ENCODE measurements around the gene SUN2. TPM values are rescaled to one million over a fixed set of nuclear protein-coding genes. Genes with fewer than 3 reads are reported as not detected.

The SUN2 gene
- total and polyA plus RNA-seq, 2 experiments from 2014 or later, result 28.0 to 105 TPM

- peak in 1 of 2 donors; percentile 46 for DNase-seq (ENCODE audit: low read depth in 1 of 2, low spot score in 1 of 2)
- TF ChIP-seq CTCF (IDR thresholded peaks at IDR 0.05; ENCODE audit: low read depth, low read length), result no peak
- Histone ChIP-seq H3K36me3 (no peaks in the 10 kb centered on the region), H3K27me3 (peaks cover 47% of the 10 kb centered on the region), H3K9me3 (ENCODE audit: low read depth) (no peaks in the 10 kb centered on the region), H3K27ac (no peak overlapping the region), H3K4me1 (ENCODE audit: low read depth) (peaks cover 5% of the 10 kb centered on the region), H3K4me3 (no peak overlapping the region)
Measured at GRCh38 chr22:38796262-38796957, 40.6 kb upstream of the SUN2 start.

- no peaks in the 10 kb centered on the region for H3K9me3 ChIP-seq (ENCODE audit: low read depth)
Measured at GRCh38 chr22:38795569-38795968, 39.8 kb upstream of the SUN2 start.

GRCh38 chr22:38793721-38794466 lies 38.1 kb upstream of the SUN2 start, which contains the start of gene DNAL4:
Gene DNAL4 (minus strand): TSS chr22:38794143. CDS start chr22:38782731, 11,412 bp downstream.
- peak within 1 kb of the TSS; percentile 68 for H3K27ac ChIP-seq
- no peaks in the 10 kb centered on the region for H3K9me3 ChIP-seq (ENCODE audit: low read depth)
- no peaks in the 10 kb centered on the region for H3K36me3 ChIP-seq
- peaks cover 32% of the 10 kb centered on the region for H3K27me3 ChIP-seq
- TF ChIP-seq CTCF (IDR thresholded peaks at IDR 0.05; ENCODE audit: low read depth, low read length), result no peak
- peaks cover 8% of the 10 kb centered on the region for H3K4me1 ChIP-seq (ENCODE audit: low read depth)
- H3K4me3 ChIP-seq, result peak within 1 kb of the TSS; percentile 77
- DNase-seq (ENCODE audit: low read depth in 1 of 2, low spot score in 1 of 2), result peak; percentile 98 to 99

More at GRCh38 chr22:38795569-38795968, 39.8 kb upstream of the SUN2 start:
- Histone ChIP-seq H3K36me3 (no peaks in the 10 kb centered on the region), H3K4me3 (no peak overlapping the region), H3K27ac (no peak overlapping the region), H3K4me1 (ENCODE audit: low read depth) (peaks cover 5% of the 10 kb centered on the region), H3K27me3 (peaks cover 45% of the 10 kb centered on the region)
- no peak for TF ChIP-seq CTCF (IDR thresholded peaks at IDR 0.05; ENCODE audit: low read depth, low read length)
- no peak for DNase-seq (ENCODE audit: low read depth in 1 of 2, low spot score in 1 of 2)

GRCh38 chr22:38793317-38793716 lies 37.5 kb upstream of the SUN2 start:
- Histone ChIP-seq H3K27ac (peak overlapping the region; percentile 68), H3K4me3 (peak overlapping the region; percentile 77), H3K9me3 (ENCODE audit: low read depth) (no peaks in the 10 kb centered on the region), H3K27me3 (peaks cover 26% of the 10 kb centered on the region), H3K4me1 (ENCODE audit: low read depth) (peaks cover 14% of the 10 kb centered on the region), H3K36me3 (no peaks in the 10 kb centered on the region)
- peak in 1 of 2 donors; percentile 16 for DNase-seq (ENCODE audit: low read depth in 1 of 2, low spot score in 1 of 2)
- no peak for TF ChIP-seq CTCF (IDR thresholded peaks at IDR 0.05; ENCODE audit: low read depth, low read length)

- Histone ChIP-seq H3K4me3 (peak overlapping the region; percentile 77), H3K27ac (no peak overlapping the region), H3K36me3 (no peaks in the 10 kb centered on the region), H3K4me1 (ENCODE audit: low read depth) (peaks cover 19% of the 10 kb centered on the region), H3K27me3 (peaks cover 21% of the 10 kb centered on the region), H3K9me3 (ENCODE audit: low read depth) (no peaks in the 10 kb centered on the region)
- peak in 1 of 2 donors; percentile 12 for DNase-seq (ENCODE audit: low read depth in 1 of 2, low spot score in 1 of 2)
- no peak for TF ChIP-seq CTCF (IDR thresholded peaks at IDR 0.05; ENCODE audit: low read depth, low read length)
Measured at GRCh38 chr22:38792833-38793232, 37.0 kb upstream of the SUN2 start.

All from cardiac muscle cell (in vitro differentiated cells and primary cell).